Karpas-422 (cell line): ENCODE measurements around the gene VILL. TPM values are rescaled to one million over a fixed set of nuclear protein-coding genes. Genes with fewer than 3 reads are reported as not detected.
"Not testable (repeated sequence)": the region's sequence is repeated elsewhere in the genome, so short reads cannot be mapped to it uniquely, and the experiment has no call there.

Experiments
- DNase-seq: peaks from one replicate; pipeline ENCODE4 v3.0.0-alpha.2; 2015
- H2AFZ ChIP-seq: fragments of 200-600 bp; sonication (generic); 2 replicates; pipeline ENCODE4 v1.6.1; 2014; ENCODE audit warnings: antibody characterized with exemption, low read length, mixed read lengths
- H3K27ac ChIP-seq: fragments of 200-600 bp; sonication (generic); 2 replicates; pipeline ENCODE4 v1.5.1; 2014; ENCODE audit warnings: mild to moderate bottlenecking, low read length, moderate library complexity
- H3K27me3 ChIP-seq: fragments of 200-600 bp; sonication (generic); 2 replicates; pipeline ENCODE4 v1.6.1; 2014; ENCODE audit warnings: low read length, mixed read lengths
- H3K36me3 ChIP-seq: fragments of 200-600 bp; sonication (generic); 2 replicates; pipeline ENCODE4 v1.6.1; 2014; ENCODE audit warnings: low read length, mixed read lengths; ENCODE audit not compliant: insufficient read depth
- H3K4me1 ChIP-seq: fragments of 200-600 bp; sonication (generic); 2 replicates; pipeline ENCODE4 v1.6.1; 2014; ENCODE audit warnings: mild to moderate bottlenecking, low read length, mixed read lengths
- H3K4me2 ChIP-seq: fragments of 200-600 bp; sonication (generic); 2 replicates; pipeline ENCODE4 v1.6.1; 2014; ENCODE audit warnings: low read length, low read depth, mild to moderate bottlenecking; ENCODE audit not compliant: poor library complexity, severe bottlenecking
- H3K4me3 ChIP-seq: fragments of 200-600 bp; sonication (generic); 2 replicates; pipeline ENCODE4 v1.5.1; 2014; ENCODE audit warnings: mild to moderate bottlenecking, antibody characterized with exemption, low read length, mixed read lengths
- H3K79me2 ChIP-seq: fragments of 200-600 bp; sonication (generic); 2 replicates; pipeline ENCODE4 v1.6.1; 2014; ENCODE audit warnings: mild to moderate bottlenecking, low read length, mixed read lengths
- H3K9ac ChIP-seq: fragments of 200-600 bp; sonication (generic); 2 replicates; pipeline ENCODE4 v1.6.0; 2014; ENCODE audit warnings: low read length
- H3K9me2 ChIP-seq: fragments of 200-600 bp; sonication (generic), shearing (Covaris generic); replicated peaks from 2 replicates; pipeline ENCODE4 v1.6.0; 2014; ENCODE audit warnings: mild to moderate bottlenecking, low read length, moderate library complexity; ENCODE audit not compliant: insufficient read depth
- H3K9me3 ChIP-seq: fragments of 300-700, 200-600 bp; sonication (generic); 2 replicates; pipeline ENCODE4 v1.6.1; 2014; ENCODE audit warnings: low read length, mixed read lengths
- H4K20me1 ChIP-seq: fragments of 200-600 bp; sonication (generic); 2 replicates; pipeline ENCODE4 v1.6.1; 2014; ENCODE audit warnings: mild to moderate bottlenecking, antibody characterized with exemption, low read length, low read depth; ENCODE audit not compliant: insufficient read depth
- total RNA-seq: library from RNA; depleted of rRNA; stranded (reverse); fragments of >200 nt; shearing (Covaris generic); gene quantifications from 2 replicates; pipeline ENCODE4 v1.2.3, GENCODE V29; 2014; ENCODE audit warnings: low replicate concordance

VILL gene
- total RNA-seq, 1 experiment from 2014 or later: 9.7 TPM

GRCh38 chr3:38040401-38040800 lies 49.8 kb downstream of the VILL start:
- DNase-seq: no peak
- Histone ChIP-seq H3K27ac (no peak overlapping the region), H4K20me1 (no peaks in the 10 kb centered on the region), H3K4me3 (no peak overlapping the region), H3K9ac (no peak overlapping the region), H3K27me3 (no peaks in the 10 kb centered on the region), H3K9me3 (no peaks in the 10 kb centered on the region), H3K4me2 (no peak overlapping the region), H3K4me1 (peaks cover 11% of the 10 kb centered on the region), H3K36me3 (no peaks in the 10 kb centered on the region), H2AFZ (no peak overlapping the region), H3K9me2 (no peaks in the 10 kb centered on the region), H3K79me2 (no peaks in the 10 kb centered on the region)

- Histone ChIP-seq H3K9me2 (no peaks in the 10 kb centered on the region), H4K20me1 (no peaks in the 10 kb centered on the region), H3K9me3 (no peaks in the 10 kb centered on the region), H3K9ac (no peak overlapping the region), H3K4me1 (peaks cover 14% of the 10 kb centered on the region), H3K79me2 (no peaks in the 10 kb centered on the region), H3K4me2 (no peak overlapping the region), H3K27ac (no peak overlapping the region), H3K4me3 (no peak overlapping the region), H3K36me3 (no peaks in the 10 kb centered on the region), H3K27me3 (no peaks in the 10 kb centered on the region), H2AFZ (no peak overlapping the region)
- DNase-seq: no peak
Measured at GRCh38 chr3:38043486-38043885, 52.9 kb downstream of the VILL start.

DNA sequence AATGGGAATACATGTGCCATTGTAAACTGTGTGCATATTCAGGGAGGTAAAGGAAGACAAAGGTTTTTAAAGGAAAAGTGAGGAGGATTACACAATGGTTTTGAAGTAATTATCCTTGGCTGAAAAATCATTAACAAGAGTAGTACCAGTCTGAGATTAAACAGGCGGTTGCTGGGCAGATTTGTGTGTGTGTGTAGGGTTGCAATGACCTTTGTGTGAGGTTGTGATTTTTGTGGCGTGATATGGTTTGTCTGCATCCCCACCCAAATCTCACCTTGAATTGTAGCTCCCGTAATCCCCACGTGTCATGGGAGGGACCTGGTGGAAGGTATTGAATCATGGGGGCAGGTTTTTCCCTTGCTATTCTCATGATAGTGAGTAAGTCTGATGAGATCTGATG lies 55.4 kb downstream of the VILL start:
- no peaks in the 10 kb centered on the region for H3K36me3 ChIP-seq
- peaks cover 4% of the 10 kb centered on the region for H3K4me1 ChIP-seq
- H3K9me3 ChIP-seq: no peaks in the 10 kb centered on the region
- H3K9me2 ChIP-seq: no peaks in the 10 kb centered on the region
- no peak for DNase-seq
- no peak overlapping the region for H3K27ac ChIP-seq
- no peak overlapping the region for H3K4me2 ChIP-seq
- no peaks in the 10 kb centered on the region for H4K20me1 ChIP-seq
- no peak overlapping the region for H2AFZ ChIP-seq
- no peaks in the 10 kb centered on the region for H3K79me2 ChIP-seq
- no peak overlapping the region for H3K9ac ChIP-seq
- no peaks in the 10 kb centered on the region for H3K27me3 ChIP-seq
- H3K4me3 ChIP-seq: no peak overlapping the region

- Histone ChIP-seq H2AFZ (no peak overlapping the region), H3K4me1 (peaks cover 4% of the 10 kb centered on the region), H3K4me3 (no peak overlapping the region), H3K79me2 (no peaks in the 10 kb centered on the region), H3K27me3 (no peaks in the 10 kb centered on the region), H3K9ac (no peak overlapping the region), H3K9me3 (no peaks in the 10 kb centered on the region), H3K27ac (no peak overlapping the region), H3K36me3 (no peaks in the 10 kb centered on the region), H4K20me1 (no peaks in the 10 kb centered on the region), H3K4me2 (no peak overlapping the region), H3K9me2 (no peaks in the 10 kb centered on the region)
- no peak for DNase-seq
Measured at GRCh38 chr3:38046821-38047220, 56.2 kb downstream of the VILL start.

- Histone ChIP-seq H4K20me1 (no peaks in the 10 kb centered on the region), H3K27ac (no peak overlapping the region), H2AFZ (no peak overlapping the region), H3K4me3 (no peak overlapping the region), H3K36me3 (no peaks in the 10 kb centered on the region), H3K9me3 (no peaks in the 10 kb centered on the region), H3K79me2 (no peaks in the 10 kb centered on the region), H3K4me2 (no peak overlapping the region), H3K9ac (no peak overlapping the region), H3K4me1 (peaks cover 4% of the 10 kb centered on the region), H3K27me3 (no peaks in the 10 kb centered on the region), H3K9me2 (no peaks in the 10 kb centered on the region)
- no peak for DNase-seq
Measured at GRCh38 chr3:38047896-38048295, 57.3 kb downstream of the VILL start.

DNA sequence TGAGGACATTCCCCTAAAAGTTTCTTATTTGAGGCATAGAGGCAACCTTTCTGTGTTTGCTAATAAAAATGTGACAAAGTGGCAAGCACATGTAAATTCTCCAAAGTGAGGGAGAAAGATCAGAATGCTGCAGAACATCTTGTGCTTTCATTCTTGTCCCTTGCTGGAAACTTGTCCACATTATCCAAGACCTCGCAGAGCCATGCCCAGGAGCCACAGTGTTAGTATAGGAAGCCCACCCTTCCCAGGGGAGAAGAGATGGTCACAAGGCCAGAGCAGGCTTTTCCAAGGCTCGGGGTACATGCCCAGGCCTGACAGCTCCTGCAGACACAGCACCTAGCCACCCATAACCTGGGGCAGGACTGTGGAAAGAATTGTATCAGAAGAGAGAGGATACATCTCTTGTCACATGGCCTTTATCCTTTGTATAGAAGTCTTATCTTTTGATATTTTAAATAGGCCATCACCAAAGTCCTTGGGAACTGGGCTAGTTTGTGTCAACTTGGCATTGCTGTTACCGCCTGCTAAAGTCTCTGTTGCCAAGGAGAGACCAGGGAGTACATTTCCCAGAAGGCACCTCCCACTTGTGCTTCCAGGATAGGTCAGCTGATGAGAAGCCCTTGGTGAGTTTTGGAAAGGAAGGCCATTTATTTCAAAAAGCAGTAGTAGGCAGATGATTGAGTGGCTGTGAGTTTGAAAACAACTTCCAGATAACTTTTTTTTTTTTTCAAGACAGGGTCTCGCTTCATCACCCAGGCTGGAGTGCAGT lies 59.0 kb downstream of the VILL start:
- H3K79me2 ChIP-seq: no peaks in the 10 kb centered on the region
- H4K20me1 ChIP-seq: no peaks in the 10 kb centered on the region
- H3K4me2 ChIP-seq: no peak overlapping the region
- H3K9ac ChIP-seq: no peak overlapping the region
- no peak overlapping the region for H3K4me3 ChIP-seq
- H3K27ac ChIP-seq: no peak overlapping the region
- no peaks in the 10 kb centered on the region for H3K36me3 ChIP-seq
- H3K9me3 ChIP-seq: no peaks in the 10 kb centered on the region
- no peaks in the 10 kb centered on the region for H3K9me2 ChIP-seq
- H3K4me1 ChIP-seq: peaks cover 4% of the 10 kb centered on the region
- DNase-seq: no peak
- no peaks in the 10 kb centered on the region for H3K27me3 ChIP-seq
- no peak overlapping the region for H2AFZ ChIP-seq

GRCh38 chr3:38051131-38051530 lies 60.5 kb downstream of the VILL start:
- H3K4me3 ChIP-seq: no peak overlapping the region
- H4K20me1 ChIP-seq: no peaks in the 10 kb centered on the region
- H3K27ac ChIP-seq: no peak overlapping the region
- no peak for DNase-seq
- no peak overlapping the region for H3K4me2 ChIP-seq
- H3K9ac ChIP-seq: no peak overlapping the region
- no peak overlapping the region for H2AFZ ChIP-seq
- no peaks in the 10 kb centered on the region for H3K9me2 ChIP-seq
- H3K9me3 ChIP-seq: no peaks in the 10 kb centered on the region
- peaks cover 4% of the 10 kb centered on the region for H3K4me1 ChIP-seq
- H3K36me3 ChIP-seq: no peaks in the 10 kb centered on the region
- H3K79me2 ChIP-seq: no peaks in the 10 kb centered on the region
- H3K27me3 ChIP-seq: no peaks in the 10 kb centered on the region

DNA sequence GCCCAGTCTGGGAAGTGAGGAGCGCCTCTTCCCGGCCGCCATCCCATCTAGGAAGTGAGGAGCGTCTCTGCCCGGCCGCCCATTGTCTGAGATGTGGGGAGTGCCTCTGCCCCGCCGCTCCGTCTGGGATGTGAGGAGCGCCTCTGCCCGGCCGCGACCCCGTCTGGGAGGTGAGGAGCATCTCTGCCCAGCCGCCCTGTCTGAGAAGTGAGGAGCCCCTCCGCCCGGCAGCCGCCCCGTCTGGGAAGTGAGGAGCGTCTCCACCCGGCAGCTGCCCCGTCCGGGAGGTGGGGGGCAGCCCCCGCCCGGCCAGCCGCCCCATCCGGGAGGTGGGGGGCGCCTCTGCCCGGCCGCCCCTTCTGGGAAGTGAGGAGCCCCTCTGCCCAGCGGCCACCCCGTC lies 62.7 kb downstream of the VILL start:
- H3K36me3 ChIP-seq, H3K4me1 ChIP-seq, DNase-seq, H3K79me2 ChIP-seq, H3K27me3 ChIP-seq, H3K9me2 ChIP-seq, H3K9ac ChIP-seq, H3K4me2 ChIP-seq, H3K27ac ChIP-seq, H3K9me3 ChIP-seq, H3K4me3 ChIP-seq, H2AFZ ChIP-seq, H4K20me1 ChIP-seq: not testable (repeated sequence)
